NB4 (cell line): Measurements from ENCODE around the gene CWC27.

Experiments used
- DNase-seq: peaks from one replicate; pipeline ENCODE4 v3.0.0; 2010; ENCODE audit warnings: low read depth
- H3K4me3 ChIP-seq: one replicate; pipeline ENCODE4 v1.5.1; 2011; ENCODE audit warnings: mild to moderate bottlenecking, low read depth, low read length, moderate library complexity
- MYC ChIP-seq: IDR thresholded peaks from 2 replicates; pipeline ENCODE4 v1.6.1; 2011; ENCODE audit warnings: low read depth, low read length
- POLR2A ChIP-seq: IDR thresholded peaks from 2 replicates; pipeline ENCODE4 v1.6.1; 2011; ENCODE audit warnings: mild to moderate bottlenecking; ENCODE audit not compliant: insufficient read length; ENCODE audit errors: extremely low read depth
- TF ChIP-seq, protein P1 (sequence below): IDR thresholded peaks from 2 replicates; pipeline ENCODE4 v1.6.1; 2011; ENCODE audit warnings: low read depth, low read length
- TF ChIP-seq, protein P2 (sequence below): IDR thresholded peaks from one replicate; pipeline ENCODE4 v1.5.1; 2012; ENCODE audit warnings: low read depth, low read length

The CWC27 gene

DNA sequence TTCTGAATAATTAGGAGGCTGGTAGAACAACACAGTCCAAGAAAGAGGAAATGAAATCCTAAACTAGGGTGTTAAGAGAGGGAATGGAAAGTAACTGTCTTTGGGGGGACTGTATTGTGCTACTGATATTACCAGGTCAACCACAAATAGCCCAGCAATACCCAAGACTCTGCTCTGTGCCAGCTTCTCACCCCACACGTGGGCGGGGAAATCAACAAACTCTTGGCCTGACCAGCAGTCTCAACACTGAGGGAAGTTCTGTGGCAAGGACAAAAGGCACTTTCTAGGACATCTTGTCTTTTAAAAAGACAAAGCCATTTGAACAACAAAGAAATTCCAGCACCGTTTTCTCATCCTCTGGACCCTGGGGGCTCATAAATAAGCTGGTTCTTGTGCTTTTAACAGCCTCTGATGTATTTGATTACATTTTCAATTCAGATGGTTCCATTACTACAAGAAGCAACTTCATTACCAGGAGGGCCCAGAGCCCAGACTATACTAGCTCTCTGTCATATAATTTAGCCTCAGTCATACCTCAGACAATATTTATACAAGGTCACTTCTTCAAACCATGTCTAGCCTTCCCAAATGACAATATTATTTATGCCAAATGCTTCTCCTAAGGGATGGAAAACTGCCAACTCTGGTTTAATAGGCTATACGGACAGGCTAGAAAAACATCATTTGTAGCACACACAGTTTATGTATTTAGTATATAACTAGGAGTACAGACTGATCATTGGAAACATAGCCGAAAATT, 297.8 kb downstream of the CWC27 start:
- H3K4me3 ChIP-seq = no peak overlapping the region
- DNase-seq = peak; percentile 6
- TF ChIP-seq, protein P1, sequence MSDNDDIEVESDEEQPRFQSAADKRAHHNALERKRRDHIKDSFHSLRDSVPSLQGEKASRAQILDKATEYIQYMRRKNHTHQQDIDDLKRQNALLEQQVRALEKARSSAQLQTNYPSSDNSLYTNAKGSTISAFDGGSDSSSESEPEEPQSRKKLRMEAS = no peak
- TF ChIP-seq, protein P2, sequence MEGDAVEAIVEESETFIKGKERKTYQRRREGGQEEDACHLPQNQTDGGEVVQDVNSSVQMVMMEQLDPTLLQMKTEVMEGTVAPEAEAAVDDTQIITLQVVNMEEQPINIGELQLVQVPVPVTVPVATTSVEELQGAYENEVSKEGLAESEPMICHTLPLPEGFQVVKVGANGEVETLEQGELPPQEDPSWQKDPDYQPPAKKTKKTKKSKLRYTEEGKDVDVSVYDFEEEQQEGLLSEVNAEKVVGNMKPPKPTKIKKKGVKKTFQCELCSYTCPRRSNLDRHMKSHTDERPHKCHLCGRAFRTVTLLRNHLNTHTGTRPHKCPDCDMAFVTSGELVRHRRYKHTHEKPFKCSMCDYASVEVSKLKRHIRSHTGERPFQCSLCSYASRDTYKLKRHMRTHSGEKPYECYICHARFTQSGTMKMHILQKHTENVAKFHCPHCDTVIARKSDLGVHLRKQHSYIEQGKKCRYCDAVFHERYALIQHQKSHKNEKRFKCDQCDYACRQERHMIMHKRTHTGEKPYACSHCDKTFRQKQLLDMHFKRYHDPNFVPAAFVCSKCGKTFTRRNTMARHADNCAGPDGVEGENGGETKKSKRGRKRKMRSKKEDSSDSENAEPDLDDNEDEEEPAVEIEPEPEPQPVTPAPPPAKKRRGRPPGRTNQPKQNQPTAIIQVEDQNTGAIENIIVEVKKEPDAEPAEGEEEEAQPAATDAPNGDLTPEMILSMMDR = no peak
- no peak for TF ChIP-seq MYC
- TF ChIP-seq POLR2A = no peak

DNA sequence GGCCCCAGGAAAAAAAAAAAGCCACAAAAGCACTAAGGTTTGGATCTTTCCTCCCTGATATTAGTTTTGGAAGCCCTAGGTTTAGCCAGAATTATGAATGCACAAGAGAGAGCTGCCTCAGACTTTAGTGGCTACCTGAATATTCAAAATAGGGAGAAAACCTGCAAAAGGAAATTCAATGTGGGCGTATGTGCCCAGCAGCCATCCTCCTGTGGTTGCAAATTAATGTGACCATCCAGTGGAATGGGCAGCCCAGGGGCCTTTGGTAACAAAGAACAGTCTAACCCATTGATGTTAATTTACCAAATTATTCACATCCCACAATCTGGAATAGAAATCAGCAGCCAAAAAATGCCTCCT, 298.4 kb downstream of the CWC27 start:
- H3K4me3 ChIP-seq = no peak overlapping the region
- TF ChIP-seq, protein P2 = no peak
- TF ChIP-seq MYC (no peak), POLR2A (no peak)
- TF ChIP-seq, protein P1 = no peak
- no peak for DNase-seq
